MM.1S (cell line): ENCODE results near the gene TMEM108.

Experiments
- DNase-seq: peaks from one replicate; pipeline ENCODE4 v3.0.0-alpha.2; 2015
- H2AFZ ChIP-seq: fragments of 300-600 bp; sonication (generic); 2 replicates; pipeline ENCODE4 v1.6.0; 2016; ENCODE audit warnings: antibody characterized with exemption, low read length
- H3F3A ChIP-seq: fragments of 300-600 bp; sonication (generic); 2 replicates; pipeline ENCODE4 v1.6.1; 2016; ENCODE audit warnings: mild to moderate bottlenecking, antibody characterized with exemption, low read length, moderate library complexity, mixed read lengths; ENCODE audit not compliant: insufficient read depth
- H3K27ac ChIP-seq: fragments of 300-600 bp; sonication (generic); 2 replicates; pipeline ENCODE4 v1.5.1; 2016; ENCODE audit warnings: mild to moderate bottlenecking, low read length
- H3K27me3 ChIP-seq: fragments of 300-600 bp; sonication (generic); replicated peaks from 2 replicates; pipeline ENCODE4 v1.6.0; 2016; ENCODE audit warnings: low read length; ENCODE audit not compliant: insufficient read depth
- H3K36me3 ChIP-seq: fragments of 300-600 bp; sonication (generic); replicated peaks from 2 replicates; pipeline ENCODE4 v1.6.1; 2016; ENCODE audit warnings: mild to moderate bottlenecking, low read length, mixed read lengths; ENCODE audit not compliant: insufficient read depth
- H3K4me1 ChIP-seq: fragments of 300-600 bp; sonication (generic); 2 replicates; pipeline ENCODE4 v1.6.1; 2016; ENCODE audit warnings: low read length, mixed read lengths
- H3K4me2 ChIP-seq: fragments of 300-600 bp; sonication (generic); 2 replicates; pipeline ENCODE4 v1.6.0; 2016; ENCODE audit warnings: low read depth, low read length
- H3K4me3 ChIP-seq: fragments of 300-600 bp; sonication (generic); 2 replicates; pipeline ENCODE4 v1.5.1; 2016; ENCODE audit warnings: low read length, mixed read lengths
- H3K79me2 ChIP-seq: fragments of 300-600 bp; sonication (generic); 2 replicates; pipeline ENCODE4 v1.6.1; 2016; ENCODE audit warnings: mixed run types, low read length, mixed read lengths
- H3K9ac ChIP-seq: fragments of 300-600 bp; sonication (generic); 2 replicates; pipeline ENCODE4 v1.6.1; 2016; ENCODE audit warnings: low read length, mixed read lengths
- H3K9me2 ChIP-seq: fragments of 300-600 bp; sonication (generic); replicated peaks from 2 replicates; pipeline ENCODE4 v1.6.1; 2016; ENCODE audit warnings: mild to moderate bottlenecking, low read length, mixed read lengths; ENCODE audit not compliant: insufficient read depth
- H3K9me3 ChIP-seq: fragments of 300-600 bp; sonication (generic); replicated peaks from 2 replicates; pipeline ENCODE4 v1.6.1; 2016; ENCODE audit warnings: mild to moderate bottlenecking, low read length, mixed read lengths; ENCODE audit not compliant: insufficient read depth
- H4K20me1 ChIP-seq: fragments of 300-600 bp; sonication (generic); 2 replicates; pipeline ENCODE4 v1.6.1; 2016; ENCODE audit warnings: mild to moderate bottlenecking, low read length, moderate library complexity, mixed read lengths; ENCODE audit not compliant: insufficient read depth
- EZH2 ChIP-seq: fragments of 300-600 bp; sonication (generic); optimal IDR thresholded peaks from 2 replicates; pipeline ENCODE3; 2017; ENCODE audit warnings: low read depth, mild to moderate bottlenecking, antibody characterized with exemption, low read length, mixed read lengths
- EZH2phosphoT487 ChIP-seq: fragments of 300-600 bp; sonication (generic); IDR thresholded peaks from 2 replicates; pipeline ENCODE4 v1.6.1; 2018; ENCODE audit warnings: antibody characterized with exemption, low read length
- TF ChIP-seq, protein P1 (sequence below): fragments of 300-600 bp; sonication (generic); IDR thresholded peaks from 2 replicates; pipeline ENCODE4 v1.5.1; 2016; ENCODE audit warnings: antibody characterized with exemption, low read length, mixed read lengths

TMEM108 gene

DNA sequence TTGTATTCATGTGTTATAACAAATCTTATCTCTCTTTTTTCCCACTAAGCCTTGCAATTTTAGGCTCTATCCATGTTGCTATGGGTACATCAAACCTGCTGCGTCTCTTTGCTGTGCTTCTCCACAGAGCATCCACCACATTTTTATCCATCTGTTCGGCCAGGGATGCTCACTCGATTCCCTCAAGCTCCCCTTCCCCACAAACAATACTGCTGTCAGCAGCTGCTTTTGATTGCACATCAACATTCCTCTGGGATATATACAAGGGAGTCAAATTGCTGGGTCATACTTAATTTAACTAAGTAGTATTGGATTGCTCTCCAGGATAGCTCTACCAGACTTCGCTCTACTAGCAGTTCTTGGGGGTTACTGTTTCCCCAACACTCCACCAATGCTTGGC lies 36.8 kb downstream of the TMEM108 start:
- TF ChIP-seq EZH2 (no peak), EZH2phosphoT487 (no peak)
- TF ChIP-seq, protein P1, sequence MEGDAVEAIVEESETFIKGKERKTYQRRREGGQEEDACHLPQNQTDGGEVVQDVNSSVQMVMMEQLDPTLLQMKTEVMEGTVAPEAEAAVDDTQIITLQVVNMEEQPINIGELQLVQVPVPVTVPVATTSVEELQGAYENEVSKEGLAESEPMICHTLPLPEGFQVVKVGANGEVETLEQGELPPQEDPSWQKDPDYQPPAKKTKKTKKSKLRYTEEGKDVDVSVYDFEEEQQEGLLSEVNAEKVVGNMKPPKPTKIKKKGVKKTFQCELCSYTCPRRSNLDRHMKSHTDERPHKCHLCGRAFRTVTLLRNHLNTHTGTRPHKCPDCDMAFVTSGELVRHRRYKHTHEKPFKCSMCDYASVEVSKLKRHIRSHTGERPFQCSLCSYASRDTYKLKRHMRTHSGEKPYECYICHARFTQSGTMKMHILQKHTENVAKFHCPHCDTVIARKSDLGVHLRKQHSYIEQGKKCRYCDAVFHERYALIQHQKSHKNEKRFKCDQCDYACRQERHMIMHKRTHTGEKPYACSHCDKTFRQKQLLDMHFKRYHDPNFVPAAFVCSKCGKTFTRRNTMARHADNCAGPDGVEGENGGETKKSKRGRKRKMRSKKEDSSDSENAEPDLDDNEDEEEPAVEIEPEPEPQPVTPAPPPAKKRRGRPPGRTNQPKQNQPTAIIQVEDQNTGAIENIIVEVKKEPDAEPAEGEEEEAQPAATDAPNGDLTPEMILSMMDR, result no peak

DNA sequence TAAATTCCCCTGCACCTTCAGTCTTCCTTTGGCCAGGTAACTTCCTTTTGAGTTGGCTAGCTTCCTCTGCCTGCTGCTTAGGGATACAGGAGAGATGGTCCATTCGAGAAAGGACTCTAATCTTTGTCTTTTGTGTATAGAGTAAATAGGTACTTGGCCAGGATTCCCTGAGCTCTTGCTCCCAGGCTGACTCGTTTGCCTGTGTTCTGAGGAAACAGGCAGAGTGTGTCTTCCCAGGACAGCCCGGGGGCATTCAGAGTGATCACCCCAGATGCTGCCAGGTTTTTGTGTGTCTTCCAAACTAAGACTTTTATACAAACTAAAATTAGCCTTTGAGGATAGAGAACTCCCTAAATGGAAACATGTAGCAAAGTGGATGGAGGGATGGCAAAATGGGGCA lies 39.5 kb downstream of the TMEM108 start:
- H3K9me3 ChIP-seq, result no peaks in the 10 kb centered on the region

More for the DNA sequence above, 36.8 kb downstream of the TMEM108 start:
- no peak for DNase-seq
- Histone ChIP-seq H3K9me2 (no peaks in the 10 kb centered on the region; the same call in 1 of the 2 replicates), H4K20me1 (no peaks in the 10 kb centered on the region), H3K4me1 (no peaks in the 10 kb centered on the region), H3K9me3 (no peaks in the 10 kb centered on the region), H2AFZ (no peak overlapping the region), H3K9ac (no peak overlapping the region), H3K79me2 (no peaks in the 10 kb centered on the region), H3K36me3 (no peaks in the 10 kb centered on the region), H3F3A (no peaks in the 10 kb centered on the region), H3K4me3 (no peak overlapping the region), H3K4me2 (no peak overlapping the region), H3K27me3 (no peaks in the 10 kb centered on the region), H3K27ac (no peak overlapping the region)

DNA sequence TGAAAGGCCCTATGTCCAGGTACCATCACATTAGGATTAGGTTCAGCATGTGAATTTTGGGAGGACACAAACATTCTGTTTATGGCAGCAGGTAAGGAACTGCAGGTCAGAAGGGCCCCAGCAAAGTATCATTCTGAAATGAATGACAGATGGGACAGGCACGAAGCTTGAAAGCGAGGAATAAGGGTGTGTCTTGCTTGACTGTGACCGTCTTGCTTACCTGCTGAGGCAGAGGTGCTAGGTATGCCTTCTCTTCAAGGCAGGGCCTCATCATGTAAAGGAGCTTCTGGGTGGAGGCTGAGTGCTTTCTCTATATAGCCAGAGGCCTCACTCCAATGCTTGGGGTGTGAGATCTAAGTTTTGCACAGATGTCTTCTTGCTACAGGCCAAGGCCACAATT lies 41.4 kb downstream of the TMEM108 start:
- no peak overlapping the region for H3K4me2 ChIP-seq
- no peaks in the 10 kb centered on the region for H3F3A ChIP-seq
- no peaks in the 10 kb centered on the region for H3K9me3 ChIP-seq
- no peak overlapping the region for H3K9ac ChIP-seq
- H3K4me1 ChIP-seq, result no peaks in the 10 kb centered on the region
- no peaks in the 10 kb centered on the region for H3K9me2 ChIP-seq
- H4K20me1 ChIP-seq, result no peaks in the 10 kb centered on the region
- no peaks in the 10 kb centered on the region for H3K36me3 ChIP-seq
- H3K4me3 ChIP-seq, result no peak overlapping the region
- H3K79me2 ChIP-seq, result no peaks in the 10 kb centered on the region
- H3K27me3 ChIP-seq, result no peaks in the 10 kb centered on the region
- no peak overlapping the region for H2AFZ ChIP-seq
- no peak for TF ChIP-seq EZH2phosphoT487
- TF ChIP-seq, protein P1, result no peak
- no peak for TF ChIP-seq EZH2
- no peak overlapping the region for H3K27ac ChIP-seq
- no peak for DNase-seq

More for the DNA sequence above, 39.5 kb downstream of the TMEM108 start:
- Histone ChIP-seq H4K20me1 (no peaks in the 10 kb centered on the region), H3F3A (no peaks in the 10 kb centered on the region), H3K4me2 (no peak overlapping the region), H3K36me3 (no peaks in the 10 kb centered on the region), H3K27ac (no peak overlapping the region), H3K9me2 (no peaks in the 10 kb centered on the region; the same call in 1 of the 2 replicates), H3K9ac (no peak overlapping the region), H3K4me3 (no peak overlapping the region), H3K79me2 (no peaks in the 10 kb centered on the region), H2AFZ (no peak overlapping the region), H3K4me1 (no peaks in the 10 kb centered on the region), H3K27me3 (no peaks in the 10 kb centered on the region)
- no peak for DNase-seq
- TF ChIP-seq EZH2 (no peak), EZH2phosphoT487 (no peak)
- TF ChIP-seq, protein P1, result no peak
